Effector CD4-positive, alpha-beta T cell (primary cell): ENCODE results near the gene DCAF8L2.
"Not testable (repeated sequence)": the region's sequence is repeated elsewhere in the genome, so short reads cannot be mapped to it uniquely, and the experiment has no call there.

Experiments
- DNase-seq: peaks from one replicate; pipeline ENCODE4 v3.0.0-alpha.2; 2020

DCAF8L2 gene

GRCh38 chrX:27680726-27681125 is 90.6 kb downstream of the DCAF8L2 start:
- DNase-seq = no peak

- not testable (repeated sequence) for DNase-seq
Observed at GRCh38 chrX:27683566-27684208, 93.5 kb downstream of the DCAF8L2 start.

- DNase-seq = no peak
Observed at GRCh38 chrX:27694667-27695066, 104.5 kb downstream of the DCAF8L2 start.

- DNase-seq = no peak
Observed at GRCh38 chrX:27706526-27706925, 116.4 kb downstream of the DCAF8L2 start.

GRCh38 chrX:27715610-27716009 is 125.5 kb downstream of the DCAF8L2 start:
- no peak for DNase-seq

GRCh38 chrX:27728291-27728690 is 138.1 kb downstream of the DCAF8L2 start:
- no peak for DNase-seq

- DNase-seq = no peak
Observed at GRCh38 chrX:27731962-27732361, 141.8 kb downstream of the DCAF8L2 start.

- no peak for DNase-seq
Observed at GRCh38 chrX:27735914-27736313, 145.8 kb downstream of the DCAF8L2 start.

GRCh38 chrX:27740933-27741332 is 150.8 kb downstream of the DCAF8L2 start:
- DNase-seq = no peak

GRCh38 chrX:27743521-27743920 is 153.4 kb downstream of the DCAF8L2 start:
- DNase-seq = not testable (repeated sequence)

GRCh38 chrX:27746516-27746915 is 156.4 kb downstream of the DCAF8L2 start:
- DNase-seq = no peak

- DNase-seq = not testable (repeated sequence)
Observed at GRCh38 chrX:27750298-27750697, 160.2 kb downstream of the DCAF8L2 start.

GRCh38 chrX:27751976-27752375 is 161.8 kb downstream of the DCAF8L2 start:
- DNase-seq = no peak

- DNase-seq = no peak
Observed at GRCh38 chrX:27765718-27766117, 175.6 kb downstream of the DCAF8L2 start.

GRCh38 chrX:27767387-27767786 is 177.2 kb downstream of the DCAF8L2 start:
- DNase-seq = no peak

- DNase-seq = no peak
Observed at GRCh38 chrX:27775984-27776383, 185.8 kb downstream of the DCAF8L2 start.

GRCh38 chrX:27796640-27797257 is 206.6 kb downstream of the DCAF8L2 start:
- no peak for DNase-seq

GRCh38 chrX:27797575-27797974 is 207.4 kb downstream of the DCAF8L2 start:
- DNase-seq = no peak
